Aorta (tissue), 5 donors: ENCODE data around the gene GMDS. TPM values are rescaled to one million over a fixed set of nuclear protein-coding genes. Genes with fewer than 3 reads are reported as not detected.

Source experiments
- ATAC-seq: fragments of 200-7000 bp; cut with Tn5 transposase; one replicate; pipeline ENCODE4 v1.9.1; 2022; ENCODE audit warnings: moderate library complexity; ENCODE audit not compliant: low FRiP score
- DNase-seq, 2 donors: peaks; one replicate each; pipeline ENCODE4 v3.0.0-alpha.2; 2020
- H3K27ac ChIP-seq, 2 donors: one replicate each; pipeline ENCODE4 v1.5.1; 2013; ENCODE audit warnings: low read length in 2 of 2, mild to moderate bottlenecking in 2 of 2, moderate library complexity in 2 of 2, control low read depth in 1 of 2, inconsistent platforms in 1 of 2, low read depth in 1 of 2
- H3K27me3 ChIP-seq, 2 donors: one replicate each; pipeline ENCODE4 v1.6.1; 2013; ENCODE audit warnings: control low read depth in 1 of 2, low read length in 1 of 2, mild to moderate bottlenecking in 1 of 2, moderate library complexity in 1 of 2; ENCODE audit not compliant: insufficient read depth in 2 of 2, control insufficient read depth in 1 of 2
- H3K36me3 ChIP-seq, 2 donors: one replicate each; pipeline ENCODE4 v1.6.1; 2013; ENCODE audit warnings: control low read depth in 1 of 2, low read length in 1 of 2, mild to moderate bottlenecking in 1 of 2; ENCODE audit not compliant: insufficient read depth in 2 of 2, control insufficient read depth in 1 of 2
- H3K4me1 ChIP-seq, 2 donors: one replicate each; pipeline ENCODE4 v1.6.1; 2013; ENCODE audit warnings: low read length in 2 of 2, control low read depth in 1 of 2, mild to moderate bottlenecking in 1 of 2, moderate library complexity in 1 of 2; ENCODE audit not compliant: insufficient read depth in 2 of 2, control insufficient read depth in 1 of 2
- H3K4me3 ChIP-seq, 2 donors: one replicate each; pipeline ENCODE4 v1.5.1; 2013; ENCODE audit warnings: low read length in 2 of 2, control low read depth in 1 of 2, mild to moderate bottlenecking in 1 of 2
- H3K9me3 ChIP-seq: one replicate; pipeline ENCODE4 v1.6.1; 2013; ENCODE audit warnings: mild to moderate bottlenecking, low read length; ENCODE audit not compliant: control insufficient read depth
- WGBS, 2 donors: extraction: QIAGEN DNeasy Blood & Tissue Kit; methylation state at CpG; one replicate each; pipeline ENCODE4 v1.1.7; 2013; 5-methylcytosine and 5-hydroxymethylcytosine counted together
- intact Hi-C, 2 donors: fragments of 100-400 bp; cut with DNase I; formaldehyde crosslinking; loops; one replicate each; pipeline versions ENCODE4 v1.14.2 to v1.15.0; 2022
- polyA plus RNA-seq, 2 donors: library from polyadenylated mRNA; stranded (reverse); fragments of 200-250 nt; gene quantifications; one replicate each; pipeline ENCODE4 v1.2.3, GENCODE V29; 2013
- total RNA-seq, 2 donors: library from RNA; stranded (reverse); fragmentation: NEBNext Ultra II Directional; extraction: Animal tissue kit (Norgen Biotek cat#: 25700); gene quantifications; one replicate each; pipeline ENCODE4 v1.2.1, GENCODE V29; 2021
- donor health status: healthy with polysubstance abuse.
- donor health status: Bipolar disorder and iron deficiency.
- donor health status: DM: no; HTN: no; CAD: no.
- donor health status: DM: no; HTN: no; CAD: no.
- donor health status: DM: yes; HTN: yes; CAD: no.

GMDS gene
- total and polyA plus RNA-seq, 4 donors = 66.1 to 138 (median 84.9) TPM

GRCh38 chr6:2184700-2185455 lies 60.5 kb downstream of the GMDS start:
- Histone ChIP-seq H3K9me3 (no peaks in the 10 kb centered on the region), H3K27ac (no peak overlapping the region), H3K4me3 (no peak overlapping the region), H3K36me3 (no peaks in the 10 kb centered on the region), H3K27me3 (peaks cover 0 to 1% of the 10 kb centered on the region in 2 donors), H3K4me1 (no peaks in the 10 kb centered on the region)
- 84 to 85% methylated on average over 7 of the region's 7 CpGs for WGBS, 2 donors
- DNase-seq (no peak), ATAC-seq (no peak)
- intact Hi-C loops = no loop called here

- Histone ChIP-seq H3K27me3 (peaks cover 0 to 1% of the 10 kb centered on the region in 2 donors), H3K4me3 (no peak overlapping the region), H3K36me3 (no peaks in the 10 kb centered on the region), H3K4me1 (no peaks in the 10 kb centered on the region), H3K27ac (no peak overlapping the region), H3K9me3 (no peaks in the 10 kb centered on the region)
- ATAC-seq (no peak), DNase-seq (no peak)
- intact Hi-C loops = no loop called here
- WGBS, 2 donors = 96 to 100% methylated on average over 1 of the region's 1 CpG
Measured at GRCh38 chr6:2183752-2184151, 61.7 kb downstream of the GMDS start.

DNA sequence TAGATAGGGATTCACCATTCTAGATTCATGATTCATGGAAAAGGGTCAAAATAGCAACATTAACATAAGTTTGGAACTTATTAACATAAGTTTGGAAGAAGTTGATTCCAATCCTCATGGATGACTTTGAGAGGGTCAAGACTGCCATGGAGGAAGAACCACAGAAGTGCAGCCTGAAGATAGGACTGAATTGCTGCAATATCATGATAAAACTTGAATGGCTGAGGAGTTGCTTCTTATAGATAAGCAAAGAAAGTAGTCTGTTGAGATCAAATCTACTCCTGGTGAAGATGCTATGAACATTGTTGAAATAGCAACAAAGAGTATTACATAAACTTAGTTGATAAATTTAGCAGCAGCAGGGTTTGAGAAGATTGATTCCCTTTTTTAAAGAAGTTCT lies 62.2 kb downstream of the GMDS start:
- Histone ChIP-seq H3K4me3 (no peak overlapping the region), H3K9me3 (no peaks in the 10 kb centered on the region)

GRCh38 chr6:2182251-2182650 lies 63.2 kb downstream of the GMDS start:
- no peaks in the 10 kb centered on the region for H3K9me3 ChIP-seq
- H3K27me3 ChIP-seq = peaks cover 0 to 1% of the 10 kb centered on the region in 2 donors
- intact Hi-C loops = no loop called here
- H3K36me3 ChIP-seq = no peaks in the 10 kb centered on the region
- WGBS, 2 donors = 85 to 91% methylated on average over 1 of the region's 1 CpG
- DNase-seq (no peak), ATAC-seq (no peak)
- H3K27ac ChIP-seq = no peak overlapping the region
- H3K4me1 ChIP-seq = no peaks in the 10 kb centered on the region
- no peak overlapping the region for H3K4me3 ChIP-seq

More for the DNA sequence above, 62.2 kb downstream of the GMDS start:
- DNase-seq (no peak), ATAC-seq (no peak)
- intact Hi-C loops = no loop called here
- Histone ChIP-seq H3K27ac (no peak overlapping the region), H3K36me3 (no peaks in the 10 kb centered on the region), H3K4me1 (no peaks in the 10 kb centered on the region), H3K27me3 (peaks cover 0 to 1% of the 10 kb centered on the region in 2 donors)

DNA sequence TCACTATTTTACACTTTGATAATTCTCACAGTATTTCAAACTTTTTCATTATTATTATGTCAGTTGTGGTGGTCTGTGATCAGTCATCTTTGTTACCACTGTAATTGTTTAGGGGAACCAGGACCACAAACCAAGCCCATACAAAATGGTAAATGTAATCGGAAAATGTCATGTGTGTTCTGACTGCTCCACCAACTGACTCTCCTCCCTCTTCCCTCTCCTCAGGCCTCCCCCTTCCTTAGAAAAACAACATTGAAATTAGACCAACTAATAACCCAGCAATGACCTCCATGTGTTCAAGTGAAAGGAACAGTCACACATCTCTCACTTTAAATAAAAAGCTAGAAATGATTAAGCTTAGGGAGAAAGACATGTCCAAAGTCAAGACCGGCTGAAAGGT lies 63.8 kb downstream of the GMDS start:
- no peak overlapping the region for H3K4me3 ChIP-seq
- no peaks in the 10 kb centered on the region for H3K9me3 ChIP-seq
- no peak overlapping the region for H3K27ac ChIP-seq
- no peaks in the 10 kb centered on the region for H3K4me1 ChIP-seq
- intact Hi-C loops = no loop called here
- WGBS, 2 donors = 73 to 91% methylated on average over 2 of the region's 2 CpGs
- peaks cover 0 to 1% of the 10 kb centered on the region in 2 donors for H3K27me3 ChIP-seq
- DNase-seq (no peak), ATAC-seq (no peak)
- H3K36me3 ChIP-seq = no peaks in the 10 kb centered on the region

DNA sequence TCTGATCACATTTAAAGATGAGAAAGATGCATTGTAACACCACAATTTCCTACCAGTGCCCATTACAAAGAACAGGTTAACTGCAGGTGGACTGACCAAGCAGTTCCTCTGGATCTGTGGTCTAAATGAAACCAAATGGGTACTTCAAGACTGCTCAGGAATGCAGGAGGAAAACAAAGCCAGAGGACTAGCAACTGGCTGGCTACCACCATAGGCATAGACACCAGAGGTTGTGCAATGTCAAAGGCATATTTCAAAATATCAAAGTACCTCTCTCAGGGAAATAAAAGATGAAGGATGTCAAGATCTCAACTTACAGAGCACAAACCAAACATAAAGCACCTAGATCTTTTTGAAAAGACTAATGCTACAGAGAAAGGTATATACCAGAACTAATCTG lies 65.5 kb downstream of the GMDS start:
- H3K27me3 ChIP-seq = peaks cover 0 to 1% of the 10 kb centered on the region in 2 donors
- H3K36me3 ChIP-seq = no peaks in the 10 kb centered on the region
- H3K9me3 ChIP-seq = no peaks in the 10 kb centered on the region
- no peak overlapping the region for H3K4me3 ChIP-seq
- no peak overlapping the region for H3K27ac ChIP-seq
- H3K4me1 ChIP-seq = no peaks in the 10 kb centered on the region
- intact Hi-C loops = no loop called here
- DNase-seq (no peak), ATAC-seq (no peak)

- no peaks in the 10 kb centered on the region for H3K4me1 ChIP-seq
- no peak overlapping the region for H3K27ac ChIP-seq
- DNase-seq (no peak), ATAC-seq (no peak)
- WGBS, 2 donors = 94 to 96% methylated on average over 1 of the region's 1 CpG
- no peak overlapping the region for H3K4me3 ChIP-seq
- no peaks in the 10 kb centered on the region for H3K9me3 ChIP-seq
- peaks cover 0 to 1% of the 10 kb centered on the region in 2 donors for H3K27me3 ChIP-seq
- intact Hi-C loops = no loop called here
- no peaks in the 10 kb centered on the region for H3K36me3 ChIP-seq
Measured at GRCh38 chr6:2179241-2179640, 66.2 kb downstream of the GMDS start.

- WGBS, 2 donors = 94 to 97% methylated on average over 4 of the region's 4 CpGs
- no peaks in the 10 kb centered on the region for H3K9me3 ChIP-seq
Measured at GRCh38 chr6:2178125-2178524, 67.3 kb downstream of the GMDS start.

GRCh38 chr6:2175825-2176224 lies 69.6 kb downstream of the GMDS start:
- Histone ChIP-seq H3K4me3 (no peak overlapping the region), H3K9me3 (no peaks in the 10 kb centered on the region), H3K36me3 (no peaks in the 10 kb centered on the region), H3K27me3 (no peaks in the 10 kb centered on the region), H3K4me1 (peaks cover 0 to 5% of the 10 kb centered on the region in 2 donors), H3K27ac (no peak overlapping the region)
- intact Hi-C loops = no loop called here
- WGBS, 2 donors = 93 to 94% methylated on average over 2 of the region's 2 CpGs
- DNase-seq = no peak
- ATAC-seq = no peak

More at GRCh38 chr6:2178125-2178524, 67.3 kb downstream of the GMDS start:
- H3K4me1 ChIP-seq = no peaks in the 10 kb centered on the region
- H3K27ac ChIP-seq = no peak overlapping the region
- ATAC-seq (no peak), DNase-seq (no peak)
- no peaks in the 10 kb centered on the region for H3K27me3 ChIP-seq
- H3K4me3 ChIP-seq = no peak overlapping the region
- H3K36me3 ChIP-seq = no peaks in the 10 kb centered on the region
- intact Hi-C loops = no loop called here
